Activated naive CD4-positive, alpha-beta T cell treated with anti-CD3 and anti-CD28 coated beads, Interleukin-2, amount 50 U/mL, for 24 hours (primary cell): ENCODE measurements around the gene CCNQ.
A peak's percentile ranks its signal among the peaks of the same experiment; 100 is the strongest.

Experiments used
- H3K27ac Mint-ChIP-seq: one replicate; pipeline ENCODE4 v1.8.0; 2021; ENCODE audit warnings: mild to moderate bottlenecking, mixed read lengths
- H3K27me3 Mint-ChIP-seq: one replicate; pipeline ENCODE4 v1.8.0; 2021; ENCODE audit warnings: mixed read lengths
- H3K36me3 Mint-ChIP-seq: one replicate; pipeline ENCODE4 v1.8.0; 2021; ENCODE audit warnings: mixed read lengths
- H3K4me1 Mint-ChIP-seq: one replicate; pipeline ENCODE4 v1.8.0; 2021; ENCODE audit warnings: mixed read lengths
- H3K4me3 Mint-ChIP-seq: one replicate; pipeline ENCODE4 v1.8.0; 2021; ENCODE audit warnings: mild to moderate bottlenecking, mixed read lengths
- H3K9me3 Mint-ChIP-seq: one replicate; pipeline ENCODE4 v1.8.0; 2021; ENCODE audit warnings: mixed read lengths

Gene CCNQ

GRCh38 chrX:153578889-153579288 is 20.1 kb downstream of the CCNQ start:
- Mint-ChIP-seq H3K4me1 (peaks cover 22% of the 10 kb centered on the region), H3K27me3 (no peaks in the 10 kb centered on the region), H3K36me3 (no peaks in the 10 kb centered on the region), H3K9me3 (no peaks in the 10 kb centered on the region), H3K4me3 (no peak overlapping the region), H3K27ac (no peak overlapping the region)

GRCh38 chrX:153578200-153578835 is 20.6 kb downstream of the CCNQ start:
- no peaks in the 10 kb centered on the region for H3K9me3 Mint-ChIP-seq
- H3K4me3 Mint-ChIP-seq = no peak overlapping the region
- no peaks in the 10 kb centered on the region for H3K27me3 Mint-ChIP-seq
- H3K4me1 Mint-ChIP-seq = peaks cover 16% of the 10 kb centered on the region
- no peak overlapping the region for H3K27ac Mint-ChIP-seq
- no peaks in the 10 kb centered on the region for H3K36me3 Mint-ChIP-seq

- Mint-ChIP-seq H3K4me1 (peaks cover 4% of the 10 kb centered on the region), H3K36me3 (no peaks in the 10 kb centered on the region), H3K27ac (no peak overlapping the region), H3K9me3 (no peaks in the 10 kb centered on the region), H3K27me3 (no peaks in the 10 kb centered on the region), H3K4me3 (no peak overlapping the region)
Observed at GRCh38 chrX:153576961-153577360, 22.0 kb downstream of the CCNQ start.

GRCh38 chrX:153576239-153576870 is 22.6 kb downstream of the CCNQ start:
- no peaks in the 10 kb centered on the region for H3K36me3 Mint-ChIP-seq
- H3K4me3 Mint-ChIP-seq = no peak overlapping the region
- H3K27me3 Mint-ChIP-seq = no peaks in the 10 kb centered on the region
- peaks cover 4% of the 10 kb centered on the region for H3K4me1 Mint-ChIP-seq
- no peak overlapping the region for H3K27ac Mint-ChIP-seq
- no peaks in the 10 kb centered on the region for H3K9me3 Mint-ChIP-seq

DNA sequence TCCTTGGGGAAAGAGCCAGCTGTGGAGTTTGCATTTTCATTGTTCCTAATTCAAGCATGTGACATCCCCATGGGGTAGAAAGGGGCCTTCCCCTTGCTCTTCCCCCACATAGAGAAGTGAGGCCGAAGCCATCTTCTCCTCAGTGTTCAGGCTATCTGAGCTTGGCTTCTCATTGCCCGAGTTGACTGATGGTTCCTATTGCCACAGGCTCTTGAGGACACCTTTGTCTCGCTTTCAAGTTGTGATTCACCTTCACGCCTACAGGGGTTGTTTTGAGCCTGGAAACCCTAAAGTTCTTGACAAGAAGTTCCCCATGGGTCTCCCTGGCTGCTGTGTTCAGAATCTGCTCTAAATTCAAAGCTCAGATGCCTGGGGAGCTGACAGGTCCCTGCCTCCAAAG is 25.0 kb downstream of the CCNQ start:
- Mint-ChIP-seq H3K4me3 (no peak overlapping the region), H3K9me3 (no peaks in the 10 kb centered on the region), H3K36me3 (no peaks in the 10 kb centered on the region), H3K27me3 (no peaks in the 10 kb centered on the region), H3K27ac (no peak overlapping the region), H3K4me1 (no peaks in the 10 kb centered on the region)

DNA sequence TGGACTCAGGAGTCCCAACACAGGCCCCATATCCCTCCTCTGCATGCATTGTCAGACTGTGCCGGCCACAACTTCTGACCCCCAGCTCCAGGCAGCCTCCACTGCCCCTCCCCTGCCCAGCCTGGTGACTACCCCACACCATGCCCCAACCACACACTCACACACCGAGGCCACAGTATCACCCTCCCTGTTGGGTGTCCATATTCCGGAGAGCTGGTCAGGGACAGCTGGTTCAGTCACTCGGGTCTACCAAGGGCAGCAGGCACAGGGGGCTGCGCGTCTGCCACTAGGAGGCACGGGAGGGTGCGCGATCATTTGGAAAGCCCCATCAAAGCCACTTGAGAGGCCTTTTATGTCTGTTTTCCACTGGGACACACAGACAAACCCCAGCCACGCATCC is 26.3 kb downstream of the CCNQ start:
- Mint-ChIP-seq H3K9me3 (no peaks in the 10 kb centered on the region), H3K36me3 (no peaks in the 10 kb centered on the region), H3K27ac (no peak overlapping the region), H3K27me3 (no peaks in the 10 kb centered on the region), H3K4me1 (no peaks in the 10 kb centered on the region), H3K4me3 (no peak overlapping the region)

GRCh38 chrX:153571534-153571908 is 27.4 kb downstream of the CCNQ start:
- Mint-ChIP-seq H3K27ac (no peak overlapping the region), H3K9me3 (no peaks in the 10 kb centered on the region), H3K4me3 (no peak overlapping the region), H3K27me3 (no peaks in the 10 kb centered on the region), H3K4me1 (no peaks in the 10 kb centered on the region), H3K36me3 (no peaks in the 10 kb centered on the region)

- Mint-ChIP-seq H3K4me3 (no peak overlapping the region), H3K27me3 (no peaks in the 10 kb centered on the region)
Observed at GRCh38 chrX:153569475-153569874, 29.5 kb downstream of the CCNQ start.

GRCh38 chrX:153568451-153569011 is 30.4 kb downstream of the CCNQ start:
- no peaks in the 10 kb centered on the region for H3K27me3 Mint-ChIP-seq
- no peaks in the 10 kb centered on the region for H3K4me1 Mint-ChIP-seq
- no peaks in the 10 kb centered on the region for H3K9me3 Mint-ChIP-seq
- no peak overlapping the region for H3K4me3 Mint-ChIP-seq
- H3K27ac Mint-ChIP-seq = no peak overlapping the region
- H3K36me3 Mint-ChIP-seq = no peaks in the 10 kb centered on the region

More at GRCh38 chrX:153569475-153569874, 29.5 kb downstream of the CCNQ start:
- H3K9me3 Mint-ChIP-seq = no peaks in the 10 kb centered on the region
- no peak overlapping the region for H3K27ac Mint-ChIP-seq
- no peaks in the 10 kb centered on the region for H3K36me3 Mint-ChIP-seq
- H3K4me1 Mint-ChIP-seq = no peaks in the 10 kb centered on the region

DNA sequence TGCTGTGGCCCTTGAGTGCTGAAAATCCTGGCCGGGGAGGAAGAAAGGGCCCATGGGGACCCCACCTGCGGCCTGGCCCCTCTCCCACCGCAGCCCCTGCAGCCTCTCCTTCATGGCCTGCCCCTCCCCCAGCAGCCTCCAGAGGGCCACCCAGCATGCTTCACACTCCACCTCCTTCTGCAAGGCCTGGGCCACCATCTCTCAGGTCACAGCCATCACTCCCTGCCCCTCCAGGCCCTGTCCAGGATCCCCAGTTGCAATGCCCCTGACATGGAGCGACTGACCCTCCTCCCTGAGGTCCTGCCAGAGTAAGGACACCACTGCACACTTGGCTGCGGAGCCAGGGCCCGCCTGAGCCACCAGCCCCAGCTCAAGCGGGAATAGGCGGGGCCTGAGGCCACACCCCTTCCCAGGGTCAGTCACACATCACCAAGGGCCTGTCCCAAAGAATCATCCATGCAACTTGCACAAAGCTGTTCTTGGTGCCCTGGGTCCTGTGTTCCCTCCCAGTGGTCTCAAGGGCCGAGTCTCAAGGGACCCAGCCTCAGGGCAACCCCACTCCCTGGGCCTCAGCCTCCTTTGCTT is 32.9 kb downstream of the CCNQ start:
- H3K4me3 Mint-ChIP-seq = no peak overlapping the region
- no peaks in the 10 kb centered on the region for H3K36me3 Mint-ChIP-seq
- no peaks in the 10 kb centered on the region for H3K27me3 Mint-ChIP-seq
- no peak overlapping the region for H3K27ac Mint-ChIP-seq
- no peaks in the 10 kb centered on the region for H3K9me3 Mint-ChIP-seq
- no peaks in the 10 kb centered on the region for H3K4me1 Mint-ChIP-seq

DNA sequence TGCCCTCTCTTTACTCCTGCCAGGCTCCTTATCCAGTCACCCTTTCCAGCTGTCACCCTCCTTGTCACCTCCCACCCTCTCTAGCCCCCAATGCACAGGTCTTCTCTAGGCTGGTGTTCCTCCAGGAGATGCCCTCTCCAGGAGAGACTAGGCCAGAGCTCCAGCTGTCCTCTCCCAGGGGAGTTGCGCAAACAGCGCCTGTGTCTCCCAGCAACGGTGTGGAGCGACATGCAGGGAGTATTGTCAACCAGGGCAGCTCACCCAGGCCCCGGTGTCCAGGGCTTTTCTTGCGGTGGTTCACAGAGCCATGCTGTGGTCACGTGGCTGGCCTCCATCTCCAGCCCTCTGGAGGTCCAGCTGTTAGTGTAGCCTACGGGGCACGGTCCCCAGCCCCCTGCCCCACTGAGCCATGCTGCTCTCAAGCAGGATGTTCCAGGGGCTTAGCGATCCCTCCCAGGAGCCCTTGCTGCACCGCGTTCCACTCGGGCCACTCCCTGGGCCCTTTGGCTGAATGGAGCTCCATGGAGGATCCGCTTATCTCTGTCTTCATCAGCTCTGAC is 34.8 kb downstream of the CCNQ start:
- no peaks in the 10 kb centered on the region for H3K4me1 Mint-ChIP-seq
- no peaks in the 10 kb centered on the region for H3K36me3 Mint-ChIP-seq
- no peaks in the 10 kb centered on the region for H3K27me3 Mint-ChIP-seq
- H3K4me3 Mint-ChIP-seq = no peak overlapping the region
- H3K27ac Mint-ChIP-seq = peak overlapping the region; percentile 41
- H3K9me3 Mint-ChIP-seq = no peaks in the 10 kb centered on the region

DNA sequence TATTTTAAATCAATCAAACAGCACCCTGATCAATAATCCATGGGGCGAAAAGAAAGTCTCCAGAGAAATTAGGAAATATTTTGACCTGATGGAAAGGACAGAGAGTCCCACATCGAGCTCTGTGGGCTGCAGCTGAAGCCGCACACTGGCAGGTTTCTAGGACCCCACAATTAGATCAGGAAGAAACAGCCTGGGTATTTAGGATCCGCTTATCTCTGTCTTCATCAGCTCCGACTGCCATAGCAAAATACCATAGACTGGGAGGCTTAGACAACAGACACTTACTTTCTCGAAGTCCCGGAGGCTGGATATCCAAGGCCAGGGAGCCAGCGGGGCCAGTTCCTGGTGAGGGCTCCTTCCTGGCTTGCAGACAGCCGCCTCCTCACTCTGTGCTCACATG is 36.4 kb downstream of the CCNQ start:
- Mint-ChIP-seq H3K4me1 (no peaks in the 10 kb centered on the region), H3K27me3 (no peaks in the 10 kb centered on the region), H3K27ac (no peak overlapping the region), H3K9me3 (no peaks in the 10 kb centered on the region), H3K4me3 (no peak overlapping the region), H3K36me3 (no peaks in the 10 kb centered on the region)

DNA sequence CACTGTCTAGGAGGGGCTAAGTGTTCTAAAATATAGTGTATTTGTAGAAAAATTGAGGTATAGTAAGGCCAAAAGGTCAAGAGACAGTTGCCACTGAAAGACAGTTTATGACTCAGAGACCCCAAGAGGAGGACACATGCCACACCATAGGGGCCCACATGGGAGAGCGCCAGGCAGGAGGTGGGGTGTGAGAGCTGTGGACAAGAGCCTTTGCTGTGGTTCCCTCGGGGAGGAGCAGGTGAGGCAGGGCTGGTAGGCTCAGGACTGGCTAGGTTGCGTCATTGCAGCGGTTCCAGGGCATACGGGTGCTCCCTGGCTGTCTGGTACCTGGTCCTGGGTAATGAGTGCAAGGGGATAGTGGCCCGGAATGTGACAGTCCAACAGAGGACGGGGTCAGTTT is 37.6 kb downstream of the CCNQ start:
- H3K4me1 Mint-ChIP-seq = no peaks in the 10 kb centered on the region
- H3K27ac Mint-ChIP-seq = no peak overlapping the region
- no peaks in the 10 kb centered on the region for H3K9me3 Mint-ChIP-seq
- H3K4me3 Mint-ChIP-seq = no peak overlapping the region
- no peaks in the 10 kb centered on the region for H3K27me3 Mint-ChIP-seq
- no peaks in the 10 kb centered on the region for H3K36me3 Mint-ChIP-seq

GRCh38 chrX:153560466-153560865 is 38.5 kb downstream of the CCNQ start:
- no peak overlapping the region for H3K27ac Mint-ChIP-seq
- no peaks in the 10 kb centered on the region for H3K9me3 Mint-ChIP-seq
- no peaks in the 10 kb centered on the region for H3K4me1 Mint-ChIP-seq
- H3K4me3 Mint-ChIP-seq = no peak overlapping the region
- no peaks in the 10 kb centered on the region for H3K36me3 Mint-ChIP-seq
- no peaks in the 10 kb centered on the region for H3K27me3 Mint-ChIP-seq

DNA sequence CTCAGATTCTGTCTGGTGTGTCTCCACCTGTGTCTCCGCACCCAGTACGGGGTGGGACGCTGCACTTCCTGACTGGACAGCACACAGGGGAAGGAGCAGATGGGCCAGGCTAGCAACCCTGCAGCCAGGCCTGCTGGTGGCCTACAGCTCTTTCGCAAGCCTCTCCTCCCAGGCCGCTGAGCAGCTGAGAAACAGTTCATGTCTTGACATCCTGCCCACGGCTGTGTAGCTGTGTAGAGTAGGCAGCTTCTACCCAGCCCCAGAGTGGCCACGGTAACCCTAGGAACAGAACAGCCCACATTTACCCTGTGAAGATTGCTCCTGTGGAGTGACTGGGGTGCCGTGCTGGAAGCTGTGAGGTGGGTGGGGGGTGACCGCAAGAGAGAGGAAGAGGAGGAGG is 38.9 kb downstream of the CCNQ start:
- no peaks in the 10 kb centered on the region for H3K9me3 Mint-ChIP-seq
- no peak overlapping the region for H3K4me3 Mint-ChIP-seq
- no peaks in the 10 kb centered on the region for H3K27me3 Mint-ChIP-seq
- no peak overlapping the region for H3K27ac Mint-ChIP-seq
- H3K36me3 Mint-ChIP-seq = no peaks in the 10 kb centered on the region
- no peaks in the 10 kb centered on the region for H3K4me1 Mint-ChIP-seq
